Mammary microvascular endothelial cell (primary cell): Measurements from ENCODE around the gene ZNRF4. TPM values are rescaled to one million over a fixed set of nuclear protein-coding genes. Genes with fewer than 3 reads are reported as not detected.

Experiments used
- total RNA-seq: library from RNA; depleted of rRNA; stranded (reverse); fragments of >200 nt; gene quantifications from 2 replicates; pipeline ENCODE4 v1.2.3, GENCODE V29; 2015

The ZNRF4 gene, protein sequence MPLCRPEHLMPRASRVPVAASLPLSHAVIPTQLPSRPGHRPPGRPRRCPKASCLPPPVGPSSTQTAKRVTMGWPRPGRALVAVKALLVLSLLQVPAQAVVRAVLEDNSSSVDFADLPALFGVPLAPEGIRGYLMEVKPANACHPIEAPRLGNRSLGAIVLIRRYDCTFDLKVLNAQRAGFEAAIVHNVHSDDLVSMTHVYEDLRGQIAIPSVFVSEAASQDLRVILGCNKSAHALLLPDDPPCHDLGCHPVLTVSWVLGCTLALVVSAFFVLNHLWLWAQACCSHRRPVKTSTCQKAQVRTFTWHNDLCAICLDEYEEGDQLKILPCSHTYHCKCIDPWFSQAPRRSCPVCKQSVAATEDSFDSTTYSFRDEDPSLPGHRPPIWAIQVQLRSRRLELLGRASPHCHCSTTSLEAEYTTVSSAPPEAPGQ
- total RNA-seq: not detected in 2 replicates

DNA sequence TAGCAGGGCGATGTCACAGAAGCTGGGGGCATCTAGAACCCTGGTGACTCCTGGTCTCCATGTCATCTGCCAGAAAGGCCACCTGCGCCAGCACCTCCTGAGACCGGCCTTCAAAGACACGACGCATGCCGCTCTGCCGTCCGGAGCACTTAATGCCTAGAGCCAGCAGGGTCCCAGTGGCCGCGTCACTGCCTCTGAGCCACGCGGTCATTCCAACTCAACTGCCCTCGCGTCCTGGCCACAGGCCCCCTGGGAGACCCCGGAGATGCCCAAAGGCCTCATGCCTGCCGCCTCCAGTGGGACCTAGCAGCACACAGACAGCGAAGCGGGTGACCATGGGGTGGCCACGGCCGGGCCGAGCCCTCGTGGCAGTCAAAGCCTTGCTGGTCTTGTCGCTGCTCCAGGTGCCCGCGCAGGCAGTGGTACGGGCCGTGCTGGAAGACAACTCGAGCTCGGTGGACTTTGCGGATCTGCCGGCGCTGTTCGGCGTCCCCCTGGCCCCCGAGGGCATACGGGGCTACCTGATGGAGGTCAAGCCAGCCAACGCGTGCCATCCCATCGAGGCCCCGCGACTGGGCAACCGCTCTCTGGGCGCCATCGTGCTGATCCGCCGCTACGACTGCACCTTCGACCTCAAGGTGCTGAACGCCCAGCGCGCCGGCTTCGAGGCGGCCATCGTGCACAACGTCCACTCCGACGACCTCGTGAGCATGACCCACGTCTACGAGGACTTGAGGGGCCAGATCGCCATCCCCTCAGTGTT is at the start of gene ZNRF4:
Gene ZNRF4, plus strand, starts transcription at position 51 of the 763 bp plus-strand sequence. Its CDS starts 75 bp downstream, at position 126.

Other genes starting within 250 kb of the ZNRF4 start
- gene PTPRS, start 114.6 kb upstream of the ZNRF4 start, total RNA-seq: 3.8 and 5.4 TPM in 2 replicates
- gene TINCR, start 112.5 kb downstream of the ZNRF4 start, total RNA-seq: 0.15 and 0.53 TPM in 2 replicates
- gene SAFB2, start 167.4 kb downstream of the ZNRF4 start, total RNA-seq: 12.5 and 18.2 TPM in 2 replicates
- gene SAFB, start 167.7 kb downstream of the ZNRF4 start, total RNA-seq: 27.6 and 39.0 TPM in 2 replicates
- gene MICOS13, start 225.1 kb downstream of the ZNRF4 start, total RNA-seq: 59.6 and 66.4 TPM in 2 replicates
- 2.6 and 4.5 TPM in 2 replicates for gene HSD11B1L, start 225.6 kb downstream of the ZNRF4 start, total RNA-seq
- gene RPL36, start 234.9 kb downstream of the ZNRF4 start, total RNA-seq: 1,353 and 1,639 TPM in 2 replicates